NCI-H2227 treated with DMSO at 0.1 percent for 48 hours (cell line): ENCODE results near the gene FASTKD2.

Experiments used
- DNase-seq: peaks from one replicate; lab custom pipeline; 2025; lab: John Stamatoyannopoulos, UW

Gene FASTKD2

DNA sequence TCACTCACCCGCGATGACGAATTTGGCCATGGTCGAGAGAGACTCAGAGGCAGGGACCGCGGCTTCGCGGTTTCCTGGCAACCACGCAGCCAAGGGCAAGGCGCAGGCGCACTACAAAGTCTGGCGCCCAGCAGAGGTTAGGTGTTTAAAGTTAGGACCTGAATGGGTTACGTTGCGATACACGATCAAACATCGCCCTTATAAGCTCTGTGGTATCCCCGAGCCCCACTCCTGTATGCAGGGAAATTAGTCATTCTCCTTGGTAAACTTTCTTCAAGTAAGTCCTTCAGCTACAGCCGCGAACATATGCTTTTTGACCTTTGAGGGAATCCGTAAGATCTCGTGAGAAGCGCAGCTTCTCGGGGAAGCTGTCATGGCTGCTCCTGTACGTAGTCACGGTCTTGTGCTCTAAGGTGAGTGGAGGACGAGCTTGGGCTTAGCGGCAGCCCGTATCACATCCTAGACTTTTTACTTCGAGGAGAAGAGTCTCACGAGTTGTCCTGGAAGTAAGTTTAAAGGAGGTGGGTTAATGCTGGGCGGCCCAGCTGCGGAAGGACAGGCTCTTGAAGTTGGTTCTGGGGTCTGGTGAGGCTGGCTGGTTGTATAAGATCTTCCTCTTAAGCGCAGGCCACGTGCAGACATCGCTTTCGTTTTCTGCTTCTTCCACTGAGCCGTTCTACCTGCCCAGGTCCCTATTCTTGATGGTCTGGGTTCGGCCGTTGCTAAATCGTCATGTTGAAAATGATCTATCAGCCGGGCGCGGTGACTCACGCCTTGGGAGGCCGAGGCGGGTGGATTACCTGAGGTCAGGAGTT is at the start of gene FASTKD2, which contains the start of gene MDH1B:
TSS of gene FASTKD2 (plus strand) at position 365 of the 815 bp plus-strand sequence. CDS start 1,088 bp downstream, outside the sequence.
TSS of gene MDH1B (minus strand) at position 87 of the 815 bp plus-strand sequence. CDS start at position 30, 57 bp downstream.
- peak; percentile 95 for DNase-seq

DNA sequence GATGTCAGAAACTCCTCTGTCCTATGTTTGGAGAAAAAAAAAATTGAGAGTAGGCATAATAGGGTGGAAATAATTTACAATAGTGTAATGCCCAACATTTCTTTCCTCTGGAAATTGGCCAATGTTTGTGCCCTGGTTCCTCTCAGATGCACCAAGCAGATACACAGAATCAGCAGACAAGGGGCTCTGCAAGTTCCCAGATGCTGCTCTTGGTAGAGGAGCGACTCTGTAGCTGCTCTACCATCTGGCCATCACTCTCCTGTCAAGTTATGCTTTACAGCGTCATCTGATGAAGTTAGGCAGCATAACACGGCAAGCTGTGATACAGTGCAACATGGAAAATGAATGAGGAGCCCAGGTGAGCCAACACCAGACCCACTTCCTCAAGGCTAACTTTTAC is 48.8 kb upstream of the FASTKD2 start:
- DNase-seq, result no peak

DNA sequence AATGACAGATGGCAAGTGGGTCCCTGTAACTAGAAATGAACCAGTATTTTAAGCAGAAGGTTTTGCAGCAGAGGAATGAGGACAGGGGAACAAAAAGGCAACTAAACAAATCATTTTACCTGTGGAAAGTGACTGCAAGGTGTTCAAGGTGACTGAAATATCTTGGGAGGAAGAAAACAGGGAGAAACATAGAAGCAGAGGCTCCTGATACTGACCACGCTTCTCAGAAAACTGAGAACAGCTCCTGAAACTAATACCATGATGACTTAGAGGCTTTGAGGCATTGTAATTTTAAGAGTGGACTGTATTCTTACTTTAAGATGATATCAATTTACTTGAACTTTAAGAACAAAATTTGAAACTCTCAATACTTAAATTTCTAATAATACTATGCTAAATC is 47.1 kb upstream of the FASTKD2 start, which contains the start of gene DYTN:
TSS of gene DYTN (minus strand) at position 101 of the 400 bp plus-strand sequence. CDS start 117 bp downstream, outside the sequence.
- DNase-seq, result no peak

DNA sequence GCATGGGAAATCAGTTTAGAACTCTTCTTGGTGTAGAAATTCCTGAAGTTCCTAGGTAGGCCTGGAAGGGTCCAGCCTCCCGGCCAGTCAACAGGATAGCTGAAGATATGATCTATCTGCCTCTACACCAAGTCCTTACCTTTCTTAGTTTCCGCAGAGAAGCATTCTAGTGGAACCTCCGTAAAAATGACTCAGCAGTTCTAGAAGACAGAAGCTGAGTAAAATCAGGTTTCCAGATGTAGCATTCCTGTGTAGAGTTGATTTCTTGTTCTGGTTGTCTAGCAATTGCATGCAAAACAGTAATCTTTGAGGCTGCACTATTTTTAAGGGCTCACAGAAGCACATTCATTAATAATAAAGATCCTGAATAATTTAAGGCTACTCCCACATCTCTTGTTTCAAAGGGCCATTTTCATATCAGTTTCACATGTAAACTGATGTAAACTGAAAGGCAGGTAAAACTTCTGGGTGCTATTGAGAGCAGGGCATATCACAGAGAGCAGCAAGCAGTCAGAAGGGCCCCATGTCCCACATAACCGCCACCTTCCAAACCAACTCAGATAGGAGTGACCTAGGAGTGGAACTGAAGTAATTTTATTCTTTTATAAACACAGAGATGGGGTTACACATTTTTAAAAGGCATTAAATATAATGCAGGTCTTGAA is 44.0 kb upstream of the FASTKD2 start:
- DNase-seq, result no peak

DNA sequence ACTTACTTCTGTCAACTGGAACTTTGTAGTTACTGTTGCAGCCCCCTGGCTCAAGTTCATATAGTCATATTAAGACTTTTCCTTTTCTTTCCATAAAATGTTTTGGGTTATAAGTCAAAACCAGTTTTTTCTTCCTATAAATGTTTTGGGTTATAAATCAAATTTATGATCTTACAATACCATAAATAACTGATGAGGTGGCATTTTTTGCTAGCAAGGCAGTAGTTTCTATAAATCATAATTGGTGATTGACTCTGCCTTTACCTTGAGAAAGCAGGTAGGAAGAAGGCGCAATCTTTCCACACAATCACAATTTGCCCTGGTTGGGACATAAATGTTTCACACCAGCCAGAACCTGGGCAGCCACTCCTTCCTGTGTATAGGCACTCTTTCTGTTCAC is 42.1 kb upstream of the FASTKD2 start:
- DNase-seq, result no peak

DNA sequence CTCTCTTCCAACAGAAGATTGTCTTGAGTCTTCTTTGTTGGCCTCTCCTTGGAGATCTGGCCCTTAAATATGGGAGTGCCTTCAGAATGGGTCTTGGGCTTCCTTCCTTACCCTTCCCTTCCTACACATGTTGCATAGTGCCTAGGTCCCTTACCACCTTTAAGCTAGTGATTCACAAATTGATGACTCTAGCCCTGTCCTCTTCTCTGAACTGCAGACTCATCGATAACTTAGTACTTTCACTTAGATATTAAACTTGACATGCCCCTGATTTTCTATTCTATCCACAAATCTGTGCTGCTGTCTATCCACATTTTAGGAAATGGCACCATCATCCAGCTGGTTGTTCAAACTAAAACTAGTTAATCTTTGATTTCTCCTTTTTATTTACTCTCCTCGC is 38.1 kb upstream of the FASTKD2 start:
- DNase-seq, result no peak

DNA sequence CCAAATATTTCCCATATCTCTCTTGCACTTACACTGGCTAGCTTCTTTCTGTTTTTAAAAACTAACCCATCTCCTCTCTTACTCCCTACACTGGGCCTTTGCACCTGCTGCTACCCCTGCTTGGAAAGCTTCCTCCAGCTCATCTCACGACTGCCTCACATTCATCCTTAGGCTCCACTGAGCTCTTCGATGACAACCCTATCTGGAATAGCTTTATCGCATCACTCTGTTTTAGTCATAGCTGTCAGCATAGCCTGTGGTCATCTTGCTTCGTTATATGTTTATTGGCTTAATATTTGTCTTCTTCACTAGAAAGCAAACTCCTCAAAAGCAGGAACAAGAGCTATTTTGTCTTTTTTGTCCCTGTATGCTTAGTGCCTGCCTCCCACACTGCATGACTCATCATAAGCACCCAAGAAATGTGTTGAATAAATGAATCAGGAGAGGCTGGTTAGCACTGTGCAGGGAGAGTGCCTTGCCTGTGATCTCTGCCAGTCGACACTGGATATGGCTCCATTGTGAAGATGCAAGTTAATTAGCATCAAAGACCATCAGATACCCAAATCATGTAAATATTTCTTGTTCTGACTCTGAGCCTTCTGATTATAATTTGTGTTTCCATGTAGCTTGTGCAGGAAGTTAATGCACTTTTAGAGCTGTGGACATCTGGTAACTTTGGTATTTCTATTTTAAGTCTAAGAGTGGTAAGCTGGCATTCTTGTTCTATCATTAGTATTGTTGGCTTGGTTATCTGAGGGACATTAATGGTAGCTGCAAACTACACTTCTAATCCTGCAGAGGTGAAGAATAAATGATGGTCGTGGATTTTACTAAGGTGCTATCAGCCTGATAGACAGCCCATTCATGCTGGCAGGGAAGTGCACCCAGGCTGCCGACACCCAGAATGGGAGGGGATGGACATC is 36.9 kb upstream of the FASTKD2 start:
- DNase-seq, result no peak

DNA sequence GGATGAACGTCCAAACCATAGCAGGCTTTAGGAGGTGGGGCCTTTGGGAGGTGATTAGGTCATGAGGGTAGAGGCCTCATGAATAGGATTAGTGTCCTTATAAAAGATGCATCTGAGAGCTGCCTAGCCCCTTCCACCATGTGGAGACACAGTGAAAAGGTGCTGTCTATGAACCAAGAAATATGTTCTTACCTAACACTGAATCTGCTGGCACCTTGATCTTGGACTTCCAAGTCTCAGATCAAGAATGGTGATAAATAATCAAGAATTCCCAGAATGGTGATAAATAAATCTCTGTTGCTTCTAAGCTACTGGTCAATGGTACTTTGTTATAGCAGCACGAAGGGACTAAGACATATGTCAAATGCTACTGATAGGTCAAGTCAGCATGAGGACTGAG is 32.1 kb upstream of the FASTKD2 start:
- no peak for DNase-seq

DNA sequence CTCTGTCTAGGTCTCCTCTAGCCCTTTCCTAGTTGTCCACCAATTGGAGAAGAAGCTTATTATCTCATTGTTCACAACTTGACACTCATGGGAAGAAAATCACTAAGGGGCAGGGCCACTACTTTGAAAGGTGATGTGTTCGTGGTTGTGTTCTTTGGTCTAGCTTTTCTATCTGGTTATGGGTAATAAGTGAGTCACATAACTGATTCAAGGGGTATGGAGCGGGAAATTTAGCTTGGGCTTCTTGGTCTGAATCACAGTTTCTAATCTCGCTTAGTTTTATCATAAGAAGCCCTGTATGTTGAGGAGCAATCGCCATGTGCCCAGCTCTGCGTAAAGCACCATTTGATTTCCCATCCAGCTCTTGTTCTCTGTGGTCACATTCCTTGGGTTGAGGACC is 28.5 kb upstream of the FASTKD2 start:
- DNase-seq, result no peak

DNA sequence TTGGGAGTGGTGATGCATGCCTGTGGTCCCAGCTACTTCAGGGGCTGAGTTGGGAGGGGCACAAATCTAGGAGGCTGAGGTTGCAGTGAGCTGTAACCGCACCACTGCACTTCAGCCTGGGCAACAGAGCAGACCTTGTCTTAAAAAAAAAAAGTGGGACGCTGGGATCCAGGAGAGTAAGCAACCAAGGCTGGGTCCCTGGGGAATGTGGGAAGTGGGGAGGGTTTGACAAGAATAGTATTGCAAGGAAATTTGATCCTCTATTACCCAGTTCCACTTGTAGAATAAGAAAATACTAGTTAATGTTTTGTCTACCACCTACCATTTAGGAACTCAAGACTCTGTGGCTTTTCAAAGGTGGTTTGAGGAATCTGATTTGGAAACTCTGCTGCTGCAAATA is 26.1 kb upstream of the FASTKD2 start:
- no peak for DNase-seq

DNA sequence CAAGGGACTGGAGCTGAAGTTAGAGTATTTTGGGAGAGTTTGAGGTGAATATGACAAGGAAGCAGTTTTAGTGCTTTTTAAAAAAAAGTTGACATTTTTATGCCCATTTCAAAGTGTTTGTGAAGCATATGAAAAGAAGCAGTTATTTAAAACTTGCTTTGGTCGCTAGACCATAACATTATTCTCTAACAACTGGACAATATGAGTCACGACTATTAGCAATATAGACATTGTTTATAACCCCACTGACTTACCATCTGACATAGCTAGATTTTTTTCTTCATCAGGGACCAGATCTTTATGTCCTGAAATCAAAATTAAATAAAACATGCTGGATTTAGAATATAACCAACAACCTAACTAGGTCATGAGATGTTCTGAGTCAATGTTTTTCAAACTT is 24.6 kb upstream of the FASTKD2 start:
- DNase-seq, result no peak

DNA sequence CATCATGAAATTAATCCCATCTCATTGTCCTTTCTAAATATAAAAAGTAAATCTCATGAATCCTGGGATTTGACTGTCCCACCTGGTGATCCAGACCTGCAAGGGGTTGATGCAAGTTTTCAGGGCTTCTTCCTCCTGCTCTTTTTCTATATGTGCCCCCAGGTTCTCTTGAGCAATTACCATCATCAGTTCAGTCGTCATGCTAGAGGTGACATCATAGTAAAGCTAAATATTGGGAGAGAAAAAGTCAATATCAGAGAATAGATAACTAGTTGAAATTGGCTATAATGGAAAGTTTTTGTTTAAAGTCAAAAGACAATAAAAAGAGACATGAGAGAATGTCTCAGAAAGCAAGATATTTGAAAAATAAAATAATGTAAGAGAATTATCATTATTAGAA is 8.6 kb upstream of the FASTKD2 start:
- DNase-seq, result no peak

DNA sequence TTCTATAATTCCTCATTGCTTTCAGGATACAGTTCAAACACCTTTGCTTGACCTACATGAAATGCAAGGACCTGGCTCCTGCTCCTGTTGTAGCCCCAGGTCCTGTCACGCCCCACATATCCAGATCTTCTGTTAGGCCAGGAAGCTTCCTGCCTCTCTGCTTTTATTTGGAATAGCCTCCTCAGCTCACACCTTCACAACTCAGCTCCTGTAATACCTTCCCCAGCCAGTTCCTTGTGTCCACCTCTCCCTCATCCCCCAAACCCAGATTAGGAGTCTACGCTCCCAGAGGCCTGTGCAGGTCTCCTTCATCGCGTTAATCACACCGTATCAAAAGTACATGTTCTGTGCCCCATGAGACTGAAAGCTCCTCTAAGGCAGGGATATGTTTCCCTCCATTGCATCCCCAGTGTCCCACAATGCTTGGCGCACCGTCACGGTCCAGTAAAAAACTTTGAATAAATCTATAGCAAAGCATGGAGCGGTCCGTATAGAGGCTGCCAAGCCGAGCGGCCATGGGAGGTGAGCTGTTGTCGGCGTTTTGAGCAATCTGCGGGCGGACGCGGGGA is 649 bp upstream of the FASTKD2 start:
- DNase-seq, result peak; percentile 72

DNA sequence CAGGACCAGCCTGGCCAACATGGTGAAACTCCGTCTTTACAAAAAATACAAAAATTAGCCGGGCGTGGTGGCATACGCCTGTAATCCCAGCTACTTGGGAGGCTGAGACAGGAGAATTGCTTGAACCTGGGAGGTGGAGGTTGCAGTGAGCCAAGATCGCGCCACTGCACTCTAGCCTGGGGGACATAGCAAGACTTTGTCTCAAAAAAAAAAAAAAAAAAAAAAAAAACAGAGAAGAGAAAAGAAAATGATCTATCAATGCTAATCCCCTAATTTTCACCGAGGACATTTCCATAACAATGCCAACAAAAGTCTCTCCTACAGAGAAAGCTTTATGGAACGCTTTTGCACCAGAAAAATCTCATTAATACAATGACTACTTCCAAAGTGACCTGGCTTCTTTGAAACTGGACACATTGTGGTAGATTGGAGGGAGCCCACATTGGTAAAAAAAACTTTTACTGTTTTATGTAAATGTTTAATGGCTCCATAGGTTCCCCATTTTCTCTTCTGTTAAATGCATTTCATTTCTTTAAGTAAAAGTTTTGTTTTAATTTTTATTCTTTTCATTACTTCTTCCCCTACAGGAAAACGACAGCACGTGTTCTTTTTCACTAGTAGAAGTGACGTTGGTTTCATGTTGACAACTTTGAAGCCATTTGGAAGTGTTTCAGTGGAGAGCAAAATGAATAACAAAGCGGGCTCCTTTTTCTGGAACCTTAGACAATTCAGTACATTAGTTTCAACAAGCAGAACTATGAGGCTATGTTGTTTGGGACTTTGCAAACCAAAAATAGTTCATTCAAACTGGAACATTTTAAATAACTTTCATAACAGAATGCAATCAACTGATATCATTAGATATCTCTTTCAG is 888 bp downstream of the FASTKD2 start:
- DNase-seq, result no peak

DNA sequence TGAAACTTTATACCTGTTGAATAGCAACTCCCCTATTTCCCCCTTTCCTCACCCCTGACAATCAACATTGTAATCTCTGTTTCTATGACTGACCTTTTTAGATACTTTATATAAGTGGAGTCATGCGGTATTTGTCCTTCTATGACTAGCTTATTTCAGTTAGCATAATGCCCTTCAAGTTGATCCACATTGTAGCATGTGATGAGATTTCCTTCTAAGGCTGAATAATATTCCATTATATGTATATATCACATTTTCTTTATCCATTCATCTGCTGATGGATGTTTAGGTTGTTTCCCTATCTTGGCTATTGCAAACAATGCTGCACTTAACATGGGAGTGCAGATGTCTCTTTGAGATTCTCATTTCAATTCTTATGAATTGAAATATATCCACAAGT is 9.5 kb downstream of the FASTKD2 start:
- DNase-seq, result no peak

DNA sequence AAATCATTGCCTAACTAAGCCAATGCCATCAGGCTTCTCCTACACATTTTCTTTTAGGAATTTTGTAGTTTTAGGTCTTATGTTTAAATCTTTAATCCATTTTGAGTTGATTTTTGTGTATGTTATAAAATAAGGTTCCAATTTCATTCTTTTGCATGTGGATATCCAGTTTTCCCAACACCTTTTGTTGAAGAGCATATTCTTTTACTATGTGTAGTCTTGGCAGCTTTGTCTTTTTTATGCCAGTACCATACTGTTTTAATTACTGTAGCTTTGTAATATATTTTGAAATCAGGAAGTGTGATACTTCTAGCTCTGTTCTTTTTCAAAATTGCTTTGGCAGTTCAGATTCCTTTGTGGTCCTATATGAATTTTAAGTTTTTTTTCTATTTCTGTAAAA is 11.0 kb downstream of the FASTKD2 start:
- no peak for DNase-seq

DNA sequence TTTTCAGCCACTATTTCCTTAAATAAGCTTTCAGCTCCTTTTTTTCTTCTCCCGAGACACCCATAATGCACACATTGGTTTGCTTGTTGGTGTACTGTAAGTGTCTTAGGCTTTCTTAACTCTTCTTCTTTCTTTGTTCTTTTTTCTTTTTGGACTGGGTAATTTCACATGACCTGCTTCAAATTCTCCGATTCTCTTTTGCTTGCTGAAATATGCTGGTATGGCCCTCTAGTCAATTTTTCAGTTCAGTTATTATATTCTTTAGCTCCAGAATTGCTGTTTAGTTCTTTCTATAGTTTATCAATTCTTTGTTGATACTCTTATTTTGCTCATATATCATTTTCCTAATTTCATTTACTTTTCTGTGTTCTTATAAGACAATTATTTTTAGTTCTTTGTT is 15.3 kb downstream of the FASTKD2 start:
- no peak for DNase-seq

DNA sequence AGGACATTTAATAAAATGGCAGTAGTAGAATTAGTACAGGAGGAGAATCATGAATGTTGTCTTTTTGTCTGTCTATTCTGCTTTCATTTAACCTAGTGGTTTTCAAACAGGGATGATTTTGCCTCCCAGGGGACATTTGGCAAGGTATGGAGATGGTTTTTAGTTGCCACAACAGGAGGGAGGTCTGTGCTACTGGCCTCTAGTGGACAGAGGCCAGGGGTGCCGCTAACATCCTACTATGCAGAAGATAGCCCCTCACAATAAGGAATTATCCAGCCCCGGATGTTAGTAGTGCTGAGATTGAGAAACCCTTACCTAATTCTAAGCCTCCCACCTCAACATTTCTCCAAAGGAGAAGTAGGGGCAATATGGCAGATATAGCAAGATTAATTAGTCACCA is 18.3 kb downstream of the FASTKD2 start:
- DNase-seq, result no peak

DNA sequence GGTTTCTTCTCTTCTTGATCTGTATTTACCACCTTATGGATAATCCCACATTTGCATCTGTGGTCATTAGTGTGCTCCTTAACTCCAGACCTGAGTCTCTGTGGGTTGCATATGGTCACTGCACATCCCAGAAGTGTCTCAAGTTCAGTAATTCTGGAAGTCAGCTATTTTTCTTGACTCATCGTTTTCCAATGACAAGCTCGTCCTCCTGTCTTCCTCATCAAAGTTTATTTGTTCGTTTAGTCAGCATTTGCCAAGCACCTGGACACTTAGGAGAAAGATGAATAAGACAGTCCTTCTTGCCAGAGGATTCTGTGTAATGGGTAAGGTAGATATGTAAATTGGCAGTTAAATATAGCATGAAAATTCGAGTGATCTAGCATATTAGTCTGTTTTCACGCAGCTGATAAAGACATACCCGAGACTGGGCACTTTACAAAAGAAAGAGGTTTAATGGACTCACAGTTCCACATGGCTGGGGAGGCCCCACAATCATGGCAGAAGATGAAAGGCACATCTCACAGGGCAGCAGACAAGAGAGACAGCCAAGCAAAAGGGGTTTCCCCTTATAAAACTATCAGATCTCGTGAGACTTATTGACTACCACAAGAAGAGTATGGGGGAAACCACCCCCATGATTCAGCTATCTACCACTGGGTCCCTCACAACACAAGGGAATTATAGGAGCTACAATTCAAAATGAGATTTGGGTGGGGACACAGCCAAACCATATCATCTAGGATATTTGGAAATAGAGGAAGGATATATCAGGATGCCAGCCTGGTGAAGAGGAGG is 19.4 kb downstream of the FASTKD2 start:
- no peak for DNase-seq

DNA sequence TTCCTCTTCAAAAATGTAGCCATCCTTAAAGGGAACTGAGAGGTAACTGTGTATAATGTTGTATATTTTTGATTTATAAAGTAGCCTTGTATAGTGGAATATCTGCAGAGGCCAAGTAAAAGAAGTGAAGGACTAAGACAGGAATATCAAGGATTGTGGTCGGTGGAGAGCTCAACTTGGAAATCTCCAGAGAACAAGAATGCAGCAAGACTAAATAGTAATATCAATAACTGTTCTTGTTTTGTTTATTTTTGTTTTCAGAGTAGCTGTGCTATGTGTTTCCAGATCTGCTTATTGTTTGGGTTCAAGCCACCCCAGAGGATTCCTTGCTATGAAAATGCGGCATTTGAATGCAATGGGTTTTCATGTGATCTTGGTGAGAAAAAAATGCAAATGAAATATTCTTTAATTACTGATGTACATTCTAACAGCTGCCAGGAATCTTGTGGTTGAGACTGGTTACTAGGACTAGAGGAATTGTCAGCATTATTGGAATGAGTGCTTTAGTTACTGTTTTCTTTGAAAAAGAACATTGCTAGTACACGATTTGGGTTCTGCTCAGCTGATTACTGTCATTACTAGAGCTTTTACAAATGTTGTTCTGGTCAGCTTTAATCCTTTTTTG is 25.0 kb downstream of the FASTKD2 start:
- no peak for DNase-seq
